Right lobe of liver (tissue), 6 donors: ENCODE measurements around the gene PSEN2. TPM values are rescaled to one million over a fixed set of nuclear protein-coding genes. Genes with fewer than 3 reads are reported as not detected.

Experiments used
- ATAC-seq, 4 donors: fragments of 200-7000 bp; cut with Tn5 transposase; one replicate each; pipeline ENCODE4 v1.9.1; 2020; ENCODE audit warnings: mild to moderate bottlenecking in 4 of 4, moderate library complexity in 4 of 4
- DNase-seq, 3 donors: peaks; one replicate each; pipeline ENCODE4 v3.0.0-alpha.2; 2020
- H3K27ac ChIP-seq, 3 donors: fragments of 200-600 bp; one replicate each; pipeline ENCODE4 v1.8.0; 2022
- H3K27me3 ChIP-seq, 2 donors: fragments of 200-600 bp; one replicate each; pipeline ENCODE4 v1.8.0; 2022
- H3K36me3 ChIP-seq, 4 donors: fragments of 200-600 bp; sonication (generic) in 1 of 4; one replicate each; pipeline versions ENCODE4 v1.5.1 to v1.8.0; 2017 to 2022; ENCODE audit warnings: control low read depth in 1 of 4
- H3K4me1 ChIP-seq, 4 donors: fragments of 200-600 bp; sonication (generic) in 1 of 4; one replicate each; pipeline versions ENCODE4 v1.5.1 to v1.8.0; 2017 to 2022; ENCODE audit warnings: control low read depth in 1 of 4
- H3K4me3 ChIP-seq, 3 donors: fragments of 200-600 bp; one replicate each; pipeline ENCODE4 v1.8.0; 2022
- H3K9me3 ChIP-seq, 4 donors: fragments of 200-600 bp; sonication (generic) in 1 of 4; one replicate each; pipeline versions ENCODE4 v1.5.1 to v1.8.0; 2017 to 2022; ENCODE audit warnings: control low read depth in 1 of 4
- CTCF ChIP-seq, 4 donors: fragments of 200-600 bp in 3 of 4; fragments of 450-650 bp in 1 of 4; IDR thresholded peaks; one replicate each; pipeline versions ENCODE4 v1.5.1 to v1.8.0; 2016 to 2022; ENCODE audit warnings: antibody characterized with exemption in 4 of 4, mild to moderate bottlenecking in 2 of 4
- POLR2A ChIP-seq: fragments of 450-650 bp; IDR thresholded peaks from one replicate; pipeline ENCODE4 v1.6.1; 2017; ENCODE audit warnings: antibody characterized with exemption, mild to moderate bottlenecking
- WGBS: methylation state at CpG from one replicate; pipeline ENCODE4 v1.1.6; 2018; ENCODE audit warnings: low coverage, low lambda C conversion rate; ENCODE audit not compliant: insufficient coverage; ENCODE audit errors: missing lambda C conversion rate; 5-methylcytosine and 5-hydroxymethylcytosine counted together
- intact Hi-C, 2 donors: fragments of 100-400 bp; cut with DNase I; formaldehyde crosslinking; loops; one replicate each; pipeline versions ENCODE4 v1.11.2 to v1.14.1; 2022
- total RNA-seq, 6 experiments: library from RNA; depleted of rRNA in 2 of 6; stranded (reverse); fragments of >200 nt in 2 of 6; fragmentation: NEBNext Ultra II Directional in 3 of 6; extraction: Animal tissue kit (Norgen Biotek cat#: 25700) in 3 of 6; gene quantifications; one replicate each; pipeline versions ENCODE4 v1.1.0 to v1.2.4, GENCODE V29; 2016 to 2023
- donor health status: DM: no; HTN: yes; CAD: no.
- donor health status: DM: no; HTN: no; CAD: no.
- donor health status: DM: no; HTN: no; CAD: no.
- donor health status: DM: no; HTN: yes; CAD: no.
- donor health status: DM: no; HTN: yes; CAD: no.

Gene PSEN2
- total RNA-seq, 6 experiments from 2014 or later, result 11.8 to 22.7 (median 15.7) TPM

DNA sequence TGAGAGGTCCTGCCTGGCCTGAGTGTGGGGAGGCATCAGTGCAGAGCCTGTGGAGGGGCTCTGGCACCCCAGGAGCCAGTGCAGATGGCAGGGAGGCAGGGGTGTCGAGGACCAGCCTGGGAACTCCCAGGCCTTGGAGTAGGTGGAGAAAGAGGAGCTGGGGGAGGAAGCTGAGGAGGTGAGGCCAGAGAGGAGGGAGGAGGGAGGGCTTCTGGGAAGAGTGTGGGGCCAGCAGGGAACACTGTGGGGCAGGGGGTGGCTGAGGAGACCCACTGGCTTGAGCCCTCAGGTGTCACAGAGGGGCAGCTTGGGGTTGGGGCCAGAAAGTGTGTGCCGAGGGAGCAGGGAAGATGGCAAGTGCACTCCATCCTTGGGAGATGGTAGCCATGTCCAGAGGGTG, 73.5 kb downstream of the PSEN2 start:
- no peak overlapping the region for H3K4me3 ChIP-seq
- no peaks in the 10 kb centered on the region for H3K9me3 ChIP-seq
- TF ChIP-seq POLR2A (no peak), CTCF (IDR thresholded peaks at IDR 0.05) (no peak)
- intact Hi-C loops, result no loop called here
- 65% methylated on average over 2 of the region's 2 CpGs for WGBS
- H3K27me3 ChIP-seq, result no peaks in the 10 kb centered on the region
- DNase-seq, result no peak
- peak overlapping the region in 2 of 3 donors; percentile 40 to 81 for H3K27ac ChIP-seq
- peaks cover 0 to 66% (median 15%) of the 10 kb centered on the region in 4 donors for H3K4me1 ChIP-seq
- no peaks in the 10 kb centered on the region for H3K36me3 ChIP-seq
- ATAC-seq, result no peak

DNA sequence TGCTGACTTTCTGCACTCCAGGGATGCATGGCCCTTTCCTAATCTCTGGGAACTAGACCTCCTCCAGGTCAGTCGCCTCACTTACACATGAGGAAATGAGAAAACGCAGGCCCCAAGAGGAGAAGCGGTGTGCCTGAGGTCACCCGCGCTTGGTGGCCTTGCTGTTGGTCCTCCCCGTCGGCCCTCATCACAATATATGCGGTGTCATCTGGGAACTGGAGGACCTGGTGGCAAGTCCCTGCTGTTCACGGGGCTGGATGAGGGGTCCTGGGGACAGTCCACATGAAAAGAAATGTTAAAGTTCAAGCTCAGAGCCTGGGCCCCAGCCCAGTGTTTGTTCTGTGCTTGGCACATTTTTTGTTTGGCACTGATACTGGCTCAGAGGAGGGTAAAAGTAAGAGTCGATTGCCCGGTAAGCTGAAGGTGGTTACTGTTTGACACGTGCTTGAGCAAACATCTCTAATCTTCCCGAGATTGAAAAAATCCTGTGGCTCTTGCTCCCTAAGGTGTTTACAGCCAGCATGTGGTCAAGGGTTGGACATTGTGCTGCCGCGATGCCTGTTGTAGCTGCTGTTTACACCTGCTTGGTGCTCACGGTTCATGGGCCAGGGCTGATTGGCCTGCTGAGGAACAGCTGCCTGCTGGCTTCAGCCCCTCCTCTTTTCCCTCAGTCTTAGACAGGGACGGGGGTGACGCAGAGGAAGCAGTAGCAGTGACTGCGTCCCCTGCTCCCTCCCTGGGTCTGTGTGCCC, 74.9 kb downstream of the PSEN2 start:
- intact Hi-C loops, result no loop called here
- Histone ChIP-seq H3K4me3 (peak overlapping the region in 2 of 3 donors; percentile 23 to 36), H3K27me3 (no peaks in the 10 kb centered on the region), H3K4me1 (peaks cover 0 to 66% (median 15%) of the 10 kb centered on the region in 4 donors), H3K9me3 (no peaks in the 10 kb centered on the region), H3K27ac (peak overlapping the region; percentile 77 to 82 (median 78)), H3K36me3 (peaks cover 0 to 5% (median 0%) of the 10 kb centered on the region in 4 donors)
- DNase-seq (peak; percentile 78 to 93 (median 91)), ATAC-seq (peak; percentile 72 to 89 (median 82))
- TF ChIP-seq CTCF (IDR thresholded peaks at IDR 0.05), result no peak
- TF ChIP-seq POLR2A, result no peak
- WGBS, result 47% methylated on average over 13 of the region's 19 CpGs

Other genes with a start within 250 kb of the PSEN2 start
- gene ITPKB, start 131.3 kb upstream of the PSEN2 start, total RNA-seq, result 1 to 10 TPM; 2.1 to 4.1 (median 3.4) TPM
- gene COQ8A, start 69.7 kb downstream of the PSEN2 start, total RNA-seq, result 10 to 100 TPM; 51.6 to 78.1 (median 69.6) TPM